Measurements from ENCODE around the gene NAPSA. TPM values are rescaled to one million over a fixed set of nuclear protein-coding genes. Genes with fewer than 3 reads are reported as not detected.
"Not testable (repeated sequence)": the region's sequence is repeated elsewhere in the genome, so short reads cannot be mapped to it uniquely, and the experiment has no call there.

Gene NAPSA
- polyA plus RNA-seq, 4 donors = 8.5 to 11.2 (median 9.6) TPM

DNA sequence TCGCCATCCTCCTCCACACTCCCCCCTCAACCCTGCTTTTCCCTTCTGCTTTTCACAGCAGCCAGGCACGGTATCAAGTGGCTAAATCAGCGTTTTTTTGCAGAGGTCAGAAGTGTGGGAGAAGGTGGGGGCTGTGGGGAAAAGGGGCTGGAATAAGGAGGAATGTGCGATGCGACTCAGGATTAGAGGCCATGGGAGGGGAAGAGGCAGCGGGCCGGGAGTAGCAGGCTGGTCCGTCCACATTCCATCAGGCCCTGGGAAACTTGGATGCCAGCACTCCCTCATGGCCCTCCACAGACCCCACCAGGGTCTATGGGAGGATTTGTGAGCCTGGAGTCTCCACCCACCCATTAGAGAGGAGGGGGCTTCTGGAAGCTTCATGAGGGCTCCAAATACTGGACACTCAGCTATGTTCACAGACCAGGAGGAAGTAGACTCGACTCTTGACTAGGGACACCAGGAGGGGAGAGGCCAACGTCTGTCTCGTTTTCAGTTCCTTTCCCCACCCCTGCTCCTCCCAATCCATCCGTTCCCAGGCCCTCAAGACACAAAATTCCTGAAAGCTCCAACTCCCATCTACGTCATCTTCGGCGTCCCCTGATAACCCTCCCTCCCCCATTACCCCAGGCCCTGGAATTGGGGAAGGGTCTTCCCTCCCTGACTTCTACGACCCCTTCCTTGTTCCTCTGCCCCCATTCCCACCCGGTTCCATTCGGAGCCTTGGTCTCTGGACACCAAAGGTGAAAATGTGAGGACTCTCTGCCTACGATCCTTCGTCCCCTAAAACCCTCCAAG is 33.0 kb downstream of the NAPSA start:
- DNase-seq (ENCODE audit: low read depth in 4 of 4, low spot score in 3 of 4) = no peak

- no peak for DNase-seq (ENCODE audit: low read depth in 4 of 4, low spot score in 3 of 4)
Observed at GRCh38 chr19:50331994-50332243, 33.5 kb downstream of the NAPSA start.

GRCh38 chr19:50331221-50331993 is 34.0 kb downstream of the NAPSA start:
- DNase-seq (ENCODE audit: low read depth in 4 of 4, low spot score in 3 of 4) = no peak

- peak; percentile 69 to 82 (median 72) for DNase-seq (ENCODE audit: low read depth in 4 of 4, low spot score in 3 of 4)
Observed at GRCh38 chr19:50330365-50331078, 34.9 kb downstream of the NAPSA start.

DNA sequence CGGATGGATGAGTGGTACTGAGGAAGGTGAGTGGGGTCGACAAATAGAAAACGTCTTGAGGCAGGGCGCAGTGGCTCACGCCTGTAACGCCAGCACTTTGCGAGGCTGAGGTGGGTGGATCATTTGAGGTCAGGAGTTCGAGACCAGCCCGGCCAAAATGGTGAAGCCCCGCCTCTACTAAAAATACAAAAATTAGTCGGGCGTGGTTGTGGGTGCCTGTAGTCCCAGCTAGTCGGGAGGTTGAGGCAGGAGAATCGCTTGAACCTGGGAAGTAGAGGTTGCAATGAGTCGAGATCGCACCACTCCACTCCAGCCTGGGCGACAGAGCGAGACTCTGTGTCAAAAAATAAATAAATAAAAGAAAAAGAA is 35.5 kb downstream of the NAPSA start:
- DNase-seq (ENCODE audit: low read depth in 4 of 4, low spot score in 3 of 4) = not testable (repeated sequence)

- peak; percentile 92 to 97 (median 96) for DNase-seq (ENCODE audit: low read depth in 4 of 4, low spot score in 3 of 4)
Observed at GRCh38 chr19:50329146-50329925, 36.1 kb downstream of the NAPSA start, which contains the start of gene KCNC3. Gene KCNC3 (minus strand): TSS chr19:50329377. CDS start chr19:50329082, 295 bp downstream.

- no peak for DNase-seq (ENCODE audit: low read depth in 4 of 4, low spot score in 3 of 4)
Observed at GRCh38 chr19:50328873-50329145, 36.6 kb downstream of the NAPSA start.

DNA sequence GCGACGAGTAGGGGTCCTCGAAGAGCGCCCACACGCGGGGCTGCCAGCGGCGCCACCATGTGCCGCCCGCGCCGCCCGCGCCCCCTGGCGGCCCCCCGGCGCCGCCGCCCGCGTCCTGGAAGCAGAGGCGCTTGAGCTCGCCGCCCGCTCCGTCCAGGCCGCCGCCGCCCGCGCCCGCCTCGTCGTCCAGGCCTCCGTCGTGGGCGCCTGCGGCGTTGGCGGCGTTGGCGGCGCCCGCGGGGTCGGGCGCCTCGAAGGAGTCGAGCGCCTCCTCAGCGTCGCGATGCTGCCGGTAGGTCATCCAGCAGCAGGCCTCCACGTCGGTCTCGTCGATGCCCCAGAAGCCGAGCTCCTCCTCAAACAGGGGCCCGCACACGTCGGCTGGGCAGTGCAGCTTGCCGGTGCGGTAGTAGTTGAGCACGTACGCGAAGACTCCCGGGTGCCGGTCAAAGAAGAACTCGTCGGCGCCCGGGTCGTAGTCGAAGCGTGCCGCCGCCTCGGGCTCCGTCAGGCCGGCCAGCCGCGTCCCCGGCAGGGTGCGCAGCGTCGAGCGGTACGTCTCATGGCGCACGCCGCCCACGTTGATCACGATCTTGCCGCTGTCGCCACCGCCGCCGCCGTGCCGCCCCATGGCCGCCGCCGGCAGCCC is 37.1 kb downstream of the NAPSA start:
- no peak for DNase-seq (ENCODE audit: low read depth in 4 of 4, low spot score in 3 of 4)

GRCh38 chr19:50327461-50328223 is 37.8 kb downstream of the NAPSA start:
- DNase-seq (ENCODE audit: low read depth in 4 of 4, low spot score in 3 of 4) = no peak

DNA sequence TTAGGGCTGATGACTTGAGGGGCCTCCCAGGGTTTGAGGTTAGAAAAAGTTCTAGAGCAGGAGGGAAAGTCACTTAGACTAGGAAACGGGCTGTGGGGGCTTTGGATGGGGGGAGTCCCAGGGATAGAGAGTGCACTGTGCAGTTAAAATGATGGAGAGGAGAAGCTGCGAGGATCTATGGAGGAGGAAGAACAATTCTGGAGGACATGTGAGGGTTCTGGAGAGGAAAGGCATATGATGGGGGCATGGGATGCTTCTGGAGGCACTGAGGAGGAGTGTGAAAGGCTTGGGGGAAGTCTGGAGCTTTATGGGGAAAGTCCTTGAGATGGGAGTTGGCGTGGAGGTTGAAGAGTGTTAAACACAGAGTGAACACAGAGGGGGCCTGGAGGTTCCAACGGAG is 38.4 kb downstream of the NAPSA start:
- DNase-seq (ENCODE audit: low read depth in 4 of 4, low spot score in 3 of 4) = no peak

- no peak for DNase-seq (ENCODE audit: low read depth in 4 of 4, low spot score in 3 of 4)
Observed at GRCh38 chr19:50326101-50326664, 39.3 kb downstream of the NAPSA start.

DNA sequence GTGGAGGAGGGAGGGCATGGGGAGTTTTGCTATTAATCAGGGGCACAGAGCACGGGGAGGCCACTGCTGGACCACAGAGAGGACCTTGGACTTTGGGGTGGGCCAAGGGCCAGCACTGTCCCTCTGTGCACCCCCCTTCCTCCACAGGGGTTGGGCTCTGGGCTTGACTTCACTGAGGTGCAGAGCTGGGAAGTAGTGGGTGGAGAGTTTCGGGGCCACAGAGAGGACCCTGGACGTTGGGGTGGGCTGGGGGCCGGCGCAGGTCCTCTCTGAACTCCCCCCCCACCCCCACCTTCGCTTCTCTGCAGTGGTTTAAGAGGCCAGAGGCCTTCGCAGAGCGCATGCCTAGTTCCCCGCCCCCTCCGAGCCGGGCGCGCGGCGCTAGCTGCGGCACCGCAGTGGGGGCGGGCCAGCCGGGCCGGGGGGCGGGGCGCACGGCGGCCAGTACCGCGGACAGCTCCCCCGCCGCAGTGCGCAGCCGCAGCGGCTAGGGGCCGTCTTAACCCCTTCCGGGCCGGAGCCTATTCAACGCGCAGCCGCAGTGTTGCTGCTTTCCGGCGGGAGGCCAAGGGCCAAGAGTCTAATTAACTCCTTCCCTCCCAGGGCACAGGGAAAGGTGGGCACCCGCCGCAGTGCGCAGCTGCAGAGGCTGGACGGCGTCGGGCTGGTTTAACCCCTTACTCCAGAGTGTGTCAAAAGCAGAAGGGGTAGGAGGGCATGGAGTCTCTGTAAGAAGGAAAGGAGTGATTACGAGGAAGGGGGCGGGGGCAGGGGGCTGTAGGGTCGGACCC is 39.9 kb downstream of the NAPSA start:
- DNase-seq (ENCODE audit: low read depth in 4 of 4, low spot score in 3 of 4) = peak in 1 of 4 donors; percentile 63

DNA sequence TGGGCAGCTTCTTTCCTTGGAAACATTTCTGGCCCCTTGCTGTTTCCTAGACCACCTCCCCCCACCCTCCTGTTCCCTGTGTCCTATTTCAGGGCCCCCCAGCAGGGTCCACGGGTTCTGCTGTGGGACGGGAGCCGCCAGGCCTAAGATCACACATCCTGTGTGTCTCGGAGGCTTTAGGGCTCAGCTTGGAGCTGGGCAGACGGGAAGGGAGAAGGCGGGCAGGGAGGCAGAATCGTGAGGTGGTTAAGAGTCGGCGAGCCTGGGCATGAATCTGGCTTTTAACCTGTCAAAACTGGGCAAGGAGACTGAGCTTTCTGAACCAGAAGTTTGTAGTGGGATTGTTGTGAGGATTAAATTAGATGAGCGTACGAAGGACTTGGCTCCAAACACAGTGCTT is 41.1 kb downstream of the NAPSA start:
- DNase-seq (ENCODE audit: low read depth in 4 of 4, low spot score in 3 of 4) = no peak

DNA sequence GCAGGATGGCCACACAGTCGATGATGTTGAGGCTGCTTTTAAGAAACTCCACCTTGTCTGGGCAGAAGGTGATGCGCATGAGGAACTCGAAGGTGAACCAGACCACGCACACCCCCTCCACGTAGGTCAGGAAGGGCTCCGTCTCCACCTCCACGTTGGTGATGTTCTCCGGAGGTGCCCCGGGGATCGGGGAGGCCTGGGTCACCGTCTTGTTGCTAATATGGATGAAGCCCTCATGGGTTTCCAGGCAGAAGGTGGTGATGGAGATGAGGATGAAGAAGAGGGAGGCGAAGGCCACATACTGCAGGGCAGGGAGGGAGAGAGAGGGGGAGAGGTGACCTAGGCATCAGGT is 41.7 kb downstream of the NAPSA start:
- no peak for DNase-seq (ENCODE audit: low read depth in 4 of 4, low spot score in 3 of 4)

GRCh38 chr19:50322931-50323781 is 42.3 kb downstream of the NAPSA start:
- DNase-seq (ENCODE audit: low read depth in 4 of 4, low spot score in 3 of 4) = no peak

- DNase-seq (ENCODE audit: low read depth in 4 of 4, low spot score in 3 of 4) = no peak
Observed at GRCh38 chr19:50322234-50322633, 43.2 kb downstream of the NAPSA start.

DNA sequence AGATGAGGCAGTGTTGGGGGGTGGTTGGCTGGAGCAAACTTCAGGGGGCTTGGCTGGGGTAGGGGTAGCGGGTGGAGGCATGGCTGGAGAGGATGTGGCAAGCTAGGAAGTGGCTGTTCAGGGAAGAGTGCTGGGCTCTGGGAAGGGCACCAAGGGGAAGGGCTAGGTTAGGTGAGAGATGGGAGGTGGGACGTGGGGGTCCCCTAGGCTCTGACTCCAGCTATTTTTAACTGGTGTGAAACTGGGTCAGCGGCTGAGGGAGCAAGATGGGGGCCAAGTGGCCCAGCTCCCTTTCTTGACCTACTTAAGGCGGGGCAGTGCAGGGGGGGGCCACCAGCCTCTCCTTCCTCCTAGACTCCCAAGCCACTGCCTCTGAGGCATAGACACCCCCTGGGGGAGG is 43.6 kb downstream of the NAPSA start:
- no peak for DNase-seq (ENCODE audit: low read depth in 4 of 4, low spot score in 3 of 4)

DNA sequence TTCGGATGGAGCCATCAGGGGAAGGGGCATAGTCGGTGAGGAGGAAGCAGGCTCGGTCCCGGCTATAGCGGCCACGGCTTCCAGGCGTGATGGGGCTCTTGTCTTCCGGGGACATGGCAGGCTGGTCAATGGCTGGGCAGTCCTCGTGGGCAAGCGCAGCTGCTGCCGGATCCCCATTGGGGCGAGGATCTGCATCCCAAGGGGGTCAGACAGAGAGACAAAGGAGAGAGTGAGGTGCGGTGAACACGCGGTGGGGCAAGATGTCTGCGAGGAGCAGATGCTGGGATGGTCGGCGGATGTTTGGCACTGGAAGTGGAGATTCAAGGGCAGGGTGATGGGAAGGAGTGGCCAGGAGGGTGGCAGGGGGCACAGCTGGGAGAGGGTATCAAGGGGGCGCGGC is 44.8 kb downstream of the NAPSA start:
- DNase-seq (ENCODE audit: low read depth in 4 of 4, low spot score in 3 of 4) = no peak

Measured in right renal pelvis (tissue), 4 donors.